ENCODE results near the gene BSPRY. TPM values are rescaled to one million over a fixed set of nuclear protein-coding genes. Genes with fewer than 3 reads are reported as not detected.

BSPRY gene
- total RNA-seq = under 1 TPM; 0.52 to 0.99 (median 0.70) TPM

DNA sequence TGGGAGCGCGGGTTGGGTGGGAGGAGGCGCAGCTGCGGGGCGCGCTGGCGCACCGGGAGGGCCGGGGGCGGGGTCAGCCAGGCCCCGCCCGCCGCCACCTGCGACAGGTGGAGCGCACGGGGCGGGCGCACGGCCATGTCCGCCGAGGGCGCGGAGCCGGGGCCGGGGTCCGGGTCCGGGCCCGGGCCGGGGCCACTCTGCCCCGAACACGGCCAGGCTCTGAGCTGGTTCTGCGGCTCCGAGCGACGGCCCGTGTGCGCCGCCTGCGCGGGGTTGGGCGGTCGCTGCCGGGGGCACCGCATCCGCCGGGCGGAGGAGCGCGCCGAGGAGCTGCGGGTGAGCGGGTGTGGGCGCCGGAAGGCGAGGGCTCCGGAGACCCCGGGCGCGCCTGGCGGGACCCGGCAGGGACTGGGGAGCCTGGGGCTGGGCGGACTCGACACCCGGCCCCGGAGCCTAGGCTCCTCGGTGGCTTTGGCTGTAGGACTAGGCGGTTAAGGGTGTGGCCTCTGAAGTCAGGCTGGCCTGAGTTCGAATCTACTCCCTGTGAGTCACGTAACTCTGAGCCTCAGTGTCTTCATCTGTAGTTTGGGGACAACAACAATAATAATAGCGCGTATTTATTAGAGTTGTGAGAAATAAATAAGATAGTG, at the start of gene BSPRY:
BSPRY (plus strand) TSS at position 97 of the 650 bp plus-strand sequence; CDS start at position 136, 39 bp downstream.
- Histone ChIP-seq H3K4me1 (peaks cover 0 to 17% (median 16%) of the 10 kb centered on the region in 4 donors), H3K36me3 (no peaks in the 10 kb centered on the region), H3K9me3 (no peaks in the 10 kb centered on the region), H3K27me3 (peaks cover 0 to 51% (median 10%) of the 10 kb centered on the region in 4 donors), H3K4me3 (peak within 1 kb of the TSS; percentile 52 to 67 (median 58)), H3K27ac (replicated peaks in 1 of 4) (no peak within 1 kb of the TSS)
- TF ChIP-seq EP300 (IDR thresholded peaks at IDR 0.05) (no peak), POLR2AphosphoS5 (IDR thresholded peaks at IDR 0.05) (no peak), POLR2A (IDR thresholded peaks at IDR 0.05; ENCODE audit: low read depth) (no peak)
- TF ChIP-seq, protein P1, sequence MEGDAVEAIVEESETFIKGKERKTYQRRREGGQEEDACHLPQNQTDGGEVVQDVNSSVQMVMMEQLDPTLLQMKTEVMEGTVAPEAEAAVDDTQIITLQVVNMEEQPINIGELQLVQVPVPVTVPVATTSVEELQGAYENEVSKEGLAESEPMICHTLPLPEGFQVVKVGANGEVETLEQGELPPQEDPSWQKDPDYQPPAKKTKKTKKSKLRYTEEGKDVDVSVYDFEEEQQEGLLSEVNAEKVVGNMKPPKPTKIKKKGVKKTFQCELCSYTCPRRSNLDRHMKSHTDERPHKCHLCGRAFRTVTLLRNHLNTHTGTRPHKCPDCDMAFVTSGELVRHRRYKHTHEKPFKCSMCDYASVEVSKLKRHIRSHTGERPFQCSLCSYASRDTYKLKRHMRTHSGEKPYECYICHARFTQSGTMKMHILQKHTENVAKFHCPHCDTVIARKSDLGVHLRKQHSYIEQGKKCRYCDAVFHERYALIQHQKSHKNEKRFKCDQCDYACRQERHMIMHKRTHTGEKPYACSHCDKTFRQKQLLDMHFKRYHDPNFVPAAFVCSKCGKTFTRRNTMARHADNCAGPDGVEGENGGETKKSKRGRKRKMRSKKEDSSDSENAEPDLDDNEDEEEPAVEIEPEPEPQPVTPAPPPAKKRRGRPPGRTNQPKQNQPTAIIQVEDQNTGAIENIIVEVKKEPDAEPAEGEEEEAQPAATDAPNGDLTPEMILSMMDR (IDR thresholded peaks at IDR 0.05) = no peak
- no peak for DNase-seq (ENCODE audit: extremely low spot score)
- intact Hi-C loops (cut with DNase I) = loop anchor here (10.0 kb wide), 1 partner anchor 55 kb away; the partner anchor contains the start of gene ALAD
- 3% methylated on average over 12 of the region's 71 CpGs for WGBS

DNA sequence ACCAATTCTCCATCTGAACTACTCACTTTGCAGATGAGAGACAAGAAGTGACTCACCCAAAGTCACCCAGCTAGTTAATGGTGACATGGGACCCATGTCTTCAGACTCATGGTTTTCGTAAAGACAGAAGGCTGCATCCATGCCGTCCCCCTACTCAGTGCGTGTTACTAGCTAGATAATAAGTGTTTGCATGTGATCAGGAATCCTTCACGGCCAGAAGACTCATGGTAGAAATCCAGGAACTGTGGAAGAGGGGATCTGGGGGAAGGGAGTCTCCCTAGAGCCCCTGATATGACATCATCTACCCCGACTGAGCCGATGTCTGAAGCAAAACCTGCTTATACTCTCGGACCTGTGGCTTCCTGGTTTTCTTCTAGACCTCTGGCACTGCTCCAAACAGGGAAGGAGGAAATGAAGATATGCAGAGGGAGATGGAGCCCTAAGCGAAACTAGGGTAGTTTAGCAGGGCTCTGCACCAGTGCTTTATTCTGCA, 49.5 kb upstream of the BSPRY start:
- Histone ChIP-seq H3K9me3 (no peaks in the 10 kb centered on the region), H3K4me1 (no peaks in the 10 kb centered on the region), H3K27me3 (peaks cover 0 to 7% (median 0%) of the 10 kb centered on the region in 4 donors), H3K36me3 (no peaks in the 10 kb centered on the region), H3K27ac (replicated peaks in 1 of 4) (no peak overlapping the region), H3K4me3 (no peak overlapping the region)
- 38% methylated on average over 8 of the region's 8 CpGs for WGBS
- no peak for TF ChIP-seq POLR2AphosphoS5 (IDR thresholded peaks at IDR 0.05)
- TF ChIP-seq EP300 (IDR thresholded peaks at IDR 0.05) = no peak
- no peak for TF ChIP-seq POLR2A (IDR thresholded peaks at IDR 0.05; ENCODE audit: low read depth)
- TF ChIP-seq, protein P1 (IDR thresholded peaks at IDR 0.05) = no peak
- no peak for DNase-seq (ENCODE audit: extremely low spot score)
- intact Hi-C loops (cut with DNase I) = loop anchor here (10.0 kb wide), 1 partner anchor 105 kb away; the partner anchor contains the start of gene ALAD

DNA sequence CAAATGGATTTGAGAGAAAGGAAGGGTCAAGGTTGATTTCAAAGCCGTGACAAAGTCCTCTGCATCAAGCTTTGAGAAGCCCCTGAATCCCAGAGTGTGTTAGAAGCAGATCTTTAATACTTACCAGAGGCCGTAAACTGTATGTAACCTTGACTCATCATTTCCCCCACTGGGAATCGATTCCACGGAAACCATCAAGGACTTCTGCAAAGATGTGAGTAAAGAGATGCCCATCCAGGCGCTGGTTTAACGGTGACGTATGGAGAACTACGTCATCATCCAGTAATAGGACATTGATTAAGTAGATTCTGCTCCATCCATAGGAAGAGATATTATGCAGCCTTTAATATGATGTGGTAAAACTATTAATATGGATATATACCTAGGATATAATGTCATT, 47.8 kb upstream of the BSPRY start:
- 86% methylated on average over 8 of the region's 8 CpGs for WGBS
- no peak overlapping the region for H3K4me3 ChIP-seq
- no peaks in the 10 kb centered on the region for H3K9me3 ChIP-seq
- DNase-seq (ENCODE audit: extremely low spot score) = no peak
- no peaks in the 10 kb centered on the region for H3K36me3 ChIP-seq
- peaks cover 0 to 7% (median 0%) of the 10 kb centered on the region in 4 donors for H3K27me3 ChIP-seq
- TF ChIP-seq EP300 (IDR thresholded peaks at IDR 0.05) (no peak), POLR2AphosphoS5 (IDR thresholded peaks at IDR 0.05) (no peak), POLR2A (IDR thresholded peaks at IDR 0.05; ENCODE audit: low read depth) (no peak)
- TF ChIP-seq, protein P1 (IDR thresholded peaks at IDR 0.05) = no peak
- H3K4me1 ChIP-seq = no peaks in the 10 kb centered on the region
- H3K27ac ChIP-seq (replicated peaks in 1 of 4) = no peak overlapping the region
- intact Hi-C loops (cut with DNase I) = loop anchor here (10.0 kb wide), 1 partner anchor 103 kb away; the partner anchor contains the start of gene ALAD

DNA sequence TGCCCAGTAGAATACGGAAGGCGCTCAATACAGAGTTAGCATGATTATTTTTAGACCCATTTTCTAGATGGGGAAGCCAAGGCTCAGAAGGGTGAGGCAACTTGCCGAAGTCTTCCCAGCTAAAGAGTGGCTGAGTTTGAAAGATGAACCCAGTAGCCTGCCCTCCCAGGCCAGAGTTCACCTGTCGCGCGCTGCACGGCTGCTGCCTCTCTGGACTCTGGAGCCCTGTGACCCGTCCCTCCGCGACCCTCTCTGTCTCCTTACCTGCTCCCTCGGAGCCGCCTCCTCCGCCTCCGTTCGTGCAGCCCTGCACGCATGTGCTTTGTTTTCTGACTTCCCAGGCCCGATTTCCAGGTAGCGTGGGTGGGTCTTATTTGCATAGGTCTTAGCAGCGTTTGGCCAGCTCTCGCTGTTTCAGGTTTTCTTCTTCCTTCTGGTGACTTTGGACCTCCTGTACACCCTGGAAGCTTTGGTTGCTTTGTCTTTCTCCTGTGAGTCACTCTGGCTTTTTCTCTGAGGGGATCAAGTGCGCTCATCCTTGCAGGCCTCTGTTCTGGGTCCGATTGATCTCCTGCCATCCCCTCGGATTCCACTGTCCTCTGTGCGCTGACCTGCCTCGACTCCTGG, 46.4 kb upstream of the BSPRY start, which contains the start of gene RNF183:
RNF183 (minus strand) TSS at position 585 of the 627 bp plus-strand sequence. CDS start 5,192 bp downstream, outside the sequence.
- DNase-seq (ENCODE audit: extremely low spot score) = no peak
- H3K4me3 ChIP-seq = no peak within 1 kb of the TSS
- intact Hi-C loops (cut with DNase I) = loop anchor here (10.0 kb wide), 1 partner anchor 102 kb away; the partner anchor contains the start of gene ALAD
- no peaks in the 10 kb centered on the region for H3K9me3 ChIP-seq
- H3K36me3 ChIP-seq = no peaks in the 10 kb centered on the region
- H3K27me3 ChIP-seq = peaks cover 0 to 7% (median 0%) of the 10 kb centered on the region in 4 donors
- no peak within 1 kb of the TSS for H3K27ac ChIP-seq (replicated peaks in 1 of 4)
- H3K4me1 ChIP-seq = no peaks in the 10 kb centered on the region
- no peak for TF ChIP-seq POLR2A (IDR thresholded peaks at IDR 0.05; ENCODE audit: low read depth)
- 77% methylated on average over 25 of the region's 25 CpGs for WGBS

DNA sequence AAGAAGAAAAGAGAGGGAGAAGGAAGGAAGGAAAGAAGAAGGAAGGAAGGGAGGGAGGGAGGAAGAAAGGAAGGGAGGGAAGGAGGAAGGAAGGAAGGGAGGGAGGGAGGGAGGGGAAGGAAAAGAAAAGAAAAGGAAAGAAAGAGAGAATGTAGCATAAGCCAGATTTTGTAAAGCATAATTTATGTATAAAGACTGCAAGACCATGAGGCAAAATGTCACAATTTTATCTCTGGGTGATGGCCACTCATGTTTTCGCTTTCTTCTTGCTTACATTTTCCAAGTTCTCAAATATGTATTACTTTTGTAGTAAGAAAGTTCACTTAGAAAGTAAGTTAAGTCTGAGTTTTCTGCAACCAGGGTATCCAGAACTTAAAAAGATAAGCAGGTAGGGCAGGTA, 42.8 kb upstream of the BSPRY start:
- 90% methylated on average over 1 of the region's 1 CpG for WGBS
- H3K27me3 ChIP-seq = peaks cover 0 to 7% (median 0%) of the 10 kb centered on the region in 4 donors
- no peaks in the 10 kb centered on the region for H3K36me3 ChIP-seq
- no peak overlapping the region for H3K27ac ChIP-seq (replicated peaks in 1 of 4)
- H3K9me3 ChIP-seq = no peaks in the 10 kb centered on the region
- H3K4me3 ChIP-seq = no peak overlapping the region
- no peak for DNase-seq (ENCODE audit: extremely low spot score)
- intact Hi-C loops (cut with DNase I) = loop anchor here (10.0 kb wide), 1 partner anchor 98 kb away; the partner anchor contains the start of gene ALAD
- peaks cover 0 to 12% (median 2%) of the 10 kb centered on the region in 4 donors for H3K4me1 ChIP-seq
- TF ChIP-seq, protein P1 (IDR thresholded peaks at IDR 0.05) = no peak
- TF ChIP-seq POLR2A (IDR thresholded peaks at IDR 0.05; ENCODE audit: low read depth) (no peak), EP300 (IDR thresholded peaks at IDR 0.05) (no peak), POLR2AphosphoS5 (IDR thresholded peaks at IDR 0.05) (no peak)
